Fibroblast of skin of right quadriceps (primary cell): Measurements from ENCODE around the gene MYO1C.
"Not testable (repeated sequence)": the region's sequence is repeated elsewhere in the genome, so short reads cannot be mapped to it uniquely, and the experiment has no call there.

ENCODE experiments used
- DNase-seq: peaks from one replicate; pipeline ENCODE4 v3.0.0-alpha.2; 2013

Gene MYO1C

GRCh38 chr17:1461198-1461944 lies 31.1 kb downstream of the MYO1C start:
- no peak for DNase-seq

- DNase-seq = no peak
These were observed 32.3 kb downstream of the MYO1C start for GRCh38 chr17:1460233-1460632.

DNA sequence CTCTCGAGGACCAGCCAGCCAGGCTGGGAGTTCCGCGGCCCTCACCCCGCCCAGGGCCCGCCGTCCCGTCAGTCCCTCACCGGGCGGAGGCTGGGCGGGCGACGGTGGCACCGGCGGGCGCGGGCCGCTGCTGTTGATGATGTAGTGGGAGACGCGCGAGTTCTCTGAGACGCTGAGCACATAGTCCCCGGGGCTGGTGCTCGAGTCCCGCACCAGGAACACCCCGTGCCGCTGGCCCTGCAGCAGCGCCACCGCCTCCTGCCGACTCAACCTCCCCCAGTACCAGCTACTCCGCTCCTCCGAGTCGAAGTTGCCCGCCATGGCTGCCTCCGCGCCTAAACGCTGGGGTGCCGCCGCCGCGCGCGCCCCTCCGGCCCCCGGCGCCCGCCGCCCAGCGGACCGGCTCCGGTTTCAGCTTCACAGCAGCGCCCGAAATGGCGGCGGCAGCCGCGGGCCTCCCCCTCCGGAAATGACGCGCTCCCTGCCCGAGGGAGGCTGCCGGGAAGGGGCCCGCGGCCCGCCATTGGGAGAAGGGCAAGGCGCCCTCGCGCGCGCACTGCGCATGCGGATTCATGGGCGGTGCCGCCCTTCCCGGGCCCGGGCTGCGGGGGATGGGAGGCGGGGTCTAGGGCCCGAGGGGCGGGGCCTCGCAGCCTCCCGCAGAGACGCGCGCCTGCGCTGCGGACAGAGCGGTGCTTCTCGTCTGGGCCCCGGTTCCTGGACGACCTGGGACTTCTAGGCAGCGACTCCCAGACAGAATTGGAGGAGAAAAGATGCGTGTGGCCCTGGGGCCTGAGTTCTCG lies 36.5 kb downstream of the MYO1C start, which contains the start of gene CRK:
TSS of gene CRK (minus strand) at position 436 of the 803 bp plus-strand sequence. CDS start at position 321, 115 bp downstream.
- peak; percentile 95 for DNase-seq

DNA sequence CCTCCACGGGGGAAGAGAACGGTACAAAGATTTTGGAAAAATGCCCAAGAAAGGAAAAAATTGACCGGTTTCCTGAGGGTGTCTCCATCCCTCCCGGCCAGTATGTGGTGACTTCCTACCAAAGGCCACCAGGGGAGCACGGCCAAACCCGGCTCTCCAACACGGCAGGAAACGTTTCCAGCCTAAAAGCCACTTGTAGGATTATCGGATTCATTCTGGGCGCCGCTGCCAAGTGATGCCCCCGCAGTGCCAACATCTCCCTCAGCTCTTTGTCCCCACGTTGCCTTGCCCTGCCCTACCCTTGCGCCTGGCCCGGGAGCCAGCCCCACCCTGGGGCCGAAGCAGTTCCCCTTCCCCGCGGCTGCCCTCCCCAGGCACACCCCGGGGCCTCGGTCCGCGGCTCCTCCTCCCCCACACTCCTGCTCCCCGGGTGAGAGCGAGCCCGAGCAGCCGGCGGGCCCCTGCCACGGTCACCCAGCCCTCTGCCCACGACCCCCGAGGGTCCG lies 37.1 kb downstream of the MYO1C start:
- peak; percentile 67 for DNase-seq

GRCh38 chr17:1454541-1454940 lies 37.9 kb downstream of the MYO1C start:
- DNase-seq = no peak

- not testable (repeated sequence) for DNase-seq
These were observed 38.8 kb downstream of the MYO1C start for GRCh38 chr17:1453694-1454093.

DNA sequence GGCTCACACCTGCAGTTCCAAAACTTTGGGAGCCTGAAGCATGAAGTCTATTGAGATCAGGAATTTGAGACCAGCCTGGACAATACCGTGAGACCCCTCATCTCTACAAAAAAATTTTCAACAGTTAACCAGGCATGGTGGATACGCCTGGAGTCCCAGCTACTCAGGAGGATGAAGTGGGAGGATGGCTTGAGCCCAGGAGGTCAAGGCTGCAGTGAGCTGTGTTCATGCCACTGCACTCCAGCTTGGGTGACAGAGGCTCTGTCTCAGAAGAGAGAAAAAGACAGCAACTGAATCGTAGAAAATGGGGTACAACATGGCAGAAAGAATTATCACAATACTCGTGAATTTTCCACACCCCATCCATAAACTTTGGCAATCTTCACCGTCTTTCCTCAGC lies 39.6 kb downstream of the MYO1C start:
- DNase-seq = no peak

DNA sequence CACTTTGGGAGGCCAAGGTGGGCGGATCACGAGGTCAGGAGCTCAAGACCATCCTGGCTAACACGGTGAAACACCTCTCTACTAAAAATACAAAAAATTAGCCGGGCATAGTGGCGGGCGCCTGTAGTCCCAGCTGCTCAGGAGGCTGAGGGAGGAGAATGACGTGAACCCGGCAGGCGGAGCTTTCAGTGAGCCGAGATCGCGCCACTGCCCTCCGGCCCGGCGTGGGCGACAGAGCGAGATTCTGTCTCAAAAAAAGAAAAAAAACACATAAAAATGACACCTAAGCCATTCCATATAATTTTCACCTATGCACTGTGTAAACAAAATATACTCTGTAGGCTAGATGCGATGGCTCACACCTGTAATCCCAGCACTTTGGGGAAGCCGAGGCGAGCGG lies 42.2 kb downstream of the MYO1C start:
- not testable (repeated sequence) for DNase-seq

DNA sequence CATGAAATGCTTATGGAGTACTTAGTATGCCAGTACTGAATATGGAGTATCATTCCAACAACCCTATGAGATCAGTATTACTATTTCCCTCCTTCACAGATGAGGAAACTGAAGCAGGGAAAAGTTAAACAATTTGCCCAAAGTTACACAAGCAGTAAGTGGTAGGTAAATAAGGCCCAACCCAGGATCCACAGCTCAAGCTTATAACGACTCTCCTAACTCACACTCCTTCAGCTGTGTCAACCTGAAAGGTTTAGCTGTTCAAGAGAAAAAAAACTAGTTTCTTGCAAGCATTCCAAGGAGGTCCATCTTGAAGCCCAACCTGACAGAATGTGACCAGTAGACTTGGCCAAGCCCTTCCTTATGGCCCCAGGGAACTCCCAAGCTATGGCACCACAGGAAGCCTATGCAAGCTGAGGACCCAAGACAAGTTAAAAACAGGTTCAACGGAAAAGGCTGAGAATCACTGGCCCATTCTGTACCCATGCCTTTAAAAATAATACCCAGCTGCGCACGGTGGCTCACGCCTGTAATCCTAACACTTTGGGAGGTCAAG lies 43.0 kb downstream of the MYO1C start:
- DNase-seq = no peak

GRCh38 chr17:1447052-1447451 lies 45.4 kb downstream of the MYO1C start:
- DNase-seq = peak; percentile 26

- DNase-seq = no peak
These were observed 46.3 kb downstream of the MYO1C start for GRCh38 chr17:1446201-1446600.

DNA sequence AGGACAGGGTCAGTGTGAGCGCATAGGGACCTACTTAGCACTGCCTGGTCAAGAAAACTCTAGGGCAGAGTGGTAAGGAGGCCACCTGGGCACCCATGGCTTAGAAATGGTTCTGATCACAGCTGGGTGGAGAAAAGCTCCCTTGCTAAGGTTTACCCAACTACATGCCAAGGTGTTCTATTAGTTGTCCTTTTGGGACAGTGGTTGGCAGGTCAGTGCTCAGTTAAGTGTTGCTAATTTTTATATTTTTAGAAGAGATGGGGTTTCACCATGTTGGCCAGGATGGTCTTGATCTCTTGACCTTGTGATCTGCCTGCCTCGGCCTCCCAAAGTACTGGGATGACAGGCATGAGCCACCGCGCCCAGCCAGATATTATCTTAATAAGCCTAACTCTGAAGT lies 46.8 kb downstream of the MYO1C start:
- not testable (repeated sequence) for DNase-seq

GRCh38 chr17:1442721-1443120 lies 49.8 kb downstream of the MYO1C start:
- not testable (repeated sequence) for DNase-seq

DNA sequence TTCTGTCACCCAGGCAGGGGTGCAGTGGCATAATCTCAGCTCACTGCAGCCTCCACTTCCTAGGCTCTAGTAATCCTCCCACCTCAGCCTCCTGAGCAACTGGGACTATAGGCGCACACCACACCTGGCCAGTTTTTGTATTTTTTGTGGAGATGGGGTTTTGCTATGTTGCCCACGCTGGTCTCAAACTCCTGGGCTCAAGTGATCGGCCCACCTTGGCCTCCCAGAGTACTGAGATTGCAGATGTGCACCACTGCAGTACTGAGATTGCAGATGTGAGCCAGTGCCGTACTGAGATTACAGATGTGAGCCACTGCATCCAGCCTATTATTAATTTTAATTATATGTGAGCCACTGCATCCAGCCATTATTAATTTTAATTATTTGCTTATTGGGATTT lies 50.3 kb downstream of the MYO1C start:
- no peak for DNase-seq

GRCh38 chr17:1440921-1441320 lies 51.6 kb downstream of the MYO1C start:
- DNase-seq = no peak

DNA sequence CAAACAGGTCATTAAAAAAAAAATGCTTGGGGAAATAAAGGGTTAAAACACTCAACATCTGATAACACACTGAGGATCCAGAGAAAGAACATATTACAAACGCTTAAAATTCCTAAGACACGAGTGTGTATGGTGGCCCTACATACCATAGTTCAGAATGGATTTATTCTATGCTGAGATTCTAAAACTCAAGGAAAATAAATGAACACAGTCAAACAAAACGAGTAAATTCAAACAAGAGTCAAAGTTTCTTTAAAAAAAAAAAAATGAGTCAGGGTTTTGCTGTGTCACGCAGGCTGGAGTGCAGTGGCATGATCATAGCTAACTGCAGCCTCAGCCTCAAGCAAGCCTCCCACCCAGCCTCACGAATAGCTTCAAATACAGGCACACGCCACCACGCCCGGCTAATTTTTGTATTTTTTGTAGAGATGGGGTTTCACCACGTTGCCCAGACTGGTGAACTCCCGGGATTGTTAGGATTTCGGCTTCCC lies 53.8 kb downstream of the MYO1C start:
- DNase-seq = peak; percentile 73

DNA sequence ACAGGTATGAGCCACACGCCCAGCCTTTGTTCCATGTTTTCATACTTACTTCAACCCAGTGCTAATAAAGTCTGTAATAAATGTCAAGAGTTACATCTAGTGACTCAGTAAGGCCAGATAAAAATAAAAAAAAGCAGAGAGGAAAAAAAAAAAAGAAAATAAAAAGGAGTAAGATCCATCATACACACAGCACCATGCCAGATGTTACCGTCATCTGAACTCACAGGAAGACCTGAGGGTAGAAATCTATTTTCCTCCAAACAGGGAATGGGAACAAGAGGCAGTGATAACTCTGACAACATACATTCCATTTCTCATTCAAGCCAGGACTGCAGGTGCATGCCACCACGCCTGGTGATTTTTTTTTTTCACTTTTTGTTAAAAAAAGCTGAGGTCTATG lies 57.2 kb downstream of the MYO1C start:
- no peak for DNase-seq

- DNase-seq = no peak
These were observed 58.3 kb downstream of the MYO1C start for GRCh38 chr17:1434150-1434549.

GRCh38 chr17:1431631-1432104 lies 60.8 kb downstream of the MYO1C start:
- no peak for DNase-seq

DNA sequence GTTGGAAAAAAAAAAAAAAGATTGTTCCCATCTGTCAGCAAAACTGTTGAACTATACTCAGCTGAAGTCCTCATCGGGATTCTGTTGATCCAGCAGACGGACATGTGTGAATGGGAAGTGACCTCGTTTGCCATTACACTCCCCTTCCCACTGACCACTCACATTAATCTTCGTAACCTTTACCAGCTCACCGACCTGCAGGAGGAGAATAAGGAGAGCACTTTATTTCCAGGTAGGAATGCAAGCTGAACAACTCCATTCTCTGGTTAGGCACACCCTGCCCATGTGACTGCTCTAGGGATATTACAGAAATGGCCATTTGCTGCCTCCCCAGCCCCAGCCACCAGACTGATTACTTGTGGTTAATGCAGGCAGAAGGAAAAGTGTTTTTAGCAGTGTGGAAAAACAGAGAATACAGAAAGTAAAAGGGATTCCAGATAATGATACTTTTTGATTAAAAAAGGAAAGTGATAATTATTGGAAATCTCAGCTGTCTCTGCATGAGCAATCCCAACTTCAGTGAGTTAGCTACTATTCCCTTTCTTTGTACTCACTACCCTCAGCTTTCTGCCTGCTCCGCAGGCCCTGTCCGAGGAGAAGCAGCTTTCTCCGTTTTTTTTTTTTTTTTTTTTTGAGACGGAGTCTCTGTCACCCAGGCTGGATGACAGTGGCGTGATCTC lies 68.9 kb downstream of the MYO1C start:
- no peak for DNase-seq

DNA sequence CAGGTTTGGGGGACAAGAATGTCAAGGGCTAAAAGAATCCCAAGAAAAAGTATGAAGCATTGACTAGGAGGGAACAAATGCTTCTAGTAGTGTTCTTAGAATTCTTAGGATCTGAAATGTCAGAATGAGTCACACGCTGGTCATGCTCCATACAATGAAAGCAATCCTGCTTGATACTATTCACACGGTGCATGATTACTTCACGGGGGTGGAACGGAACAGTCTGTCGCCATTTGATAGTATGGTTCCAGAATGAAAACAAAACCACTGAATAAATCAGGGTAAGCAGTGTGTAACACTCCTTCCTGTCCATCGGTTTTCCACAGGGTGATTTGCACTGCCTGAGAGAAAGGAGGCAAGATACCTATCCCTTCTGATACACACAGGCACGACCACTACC lies 69.6 kb downstream of the MYO1C start:
- DNase-seq = peak; percentile 94

DNA sequence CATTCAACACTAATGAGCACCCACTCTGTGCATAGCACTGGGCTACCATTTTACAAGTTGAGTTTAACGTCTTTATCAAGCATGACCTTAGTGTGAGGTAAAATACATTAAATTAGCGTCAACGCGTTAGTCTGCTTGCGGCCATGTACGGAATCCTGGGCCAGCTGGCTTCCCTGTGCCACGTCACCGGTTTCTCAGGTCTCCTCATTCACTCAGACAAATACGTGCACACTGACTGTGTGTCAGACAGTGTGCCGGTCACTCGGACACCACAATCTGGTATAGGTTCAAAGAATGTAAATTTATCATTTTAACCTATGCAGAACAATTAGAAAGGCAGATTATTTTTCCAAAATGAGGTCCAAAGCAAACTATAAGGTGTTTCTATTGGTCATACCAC lies 71.0 kb downstream of the MYO1C start:
- no peak for DNase-seq

DNA sequence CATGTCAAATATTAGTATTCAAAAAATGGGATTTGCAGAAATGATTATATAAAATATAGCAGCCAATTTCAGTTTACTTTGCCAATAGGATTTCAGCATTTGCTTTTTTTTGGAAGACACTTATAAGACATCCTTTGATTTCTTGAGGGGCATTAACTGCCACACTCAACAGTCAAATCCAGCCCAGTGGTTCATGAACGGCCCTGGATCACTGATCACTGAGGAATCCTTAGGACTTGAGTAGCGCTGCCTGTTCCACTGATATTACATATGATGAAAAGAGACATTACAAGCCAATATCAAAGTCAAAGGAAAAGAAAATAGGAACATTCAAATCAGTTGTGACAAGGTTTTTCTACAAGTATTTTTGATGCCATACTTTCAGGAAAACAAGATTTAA lies 71.5 kb downstream of the MYO1C start:
- DNase-seq = no peak
